Measurements from ENCODE around the gene GRN. TPM values are rescaled to one million over a fixed set of nuclear protein-coding genes. Genes with fewer than 3 reads are reported as not detected.

The GRN gene
- total RNA-seq, 2 donors from 2014 or later, result 343 to 466 TPM

GRCh38 chr17:44358066-44358465 is 13.0 kb downstream of the GRN start:
- no peak for DNase-seq
- Histone ChIP-seq H3K4me1 (no peaks in the 10 kb centered on the region), H3K9me3 (no peaks in the 10 kb centered on the region), H3K27me3 (peaks cover 11% of the 10 kb centered on the region), H3K27ac (no peak overlapping the region), H3K4me3 (no peak overlapping the region), H3K36me3 (no peaks in the 10 kb centered on the region), H3K9ac (ENCODE audit: low read depth in 2 of 2, low read length in 2 of 2) (no peak overlapping the region)
- TF ChIP-seq CTCF (IDR thresholded peaks at IDR 0.05), result no peak
- intact Hi-C loops (cut with DNase I), result no loop called here

- no peak overlapping the region for H3K4me3 ChIP-seq
- no peak for TF ChIP-seq CTCF (IDR thresholded peaks at IDR 0.05)
- no peak overlapping the region for H3K27ac ChIP-seq
- no peaks in the 10 kb centered on the region for H3K36me3 ChIP-seq
- no peak overlapping the region for H3K9ac ChIP-seq (ENCODE audit: low read depth in 2 of 2, low read length in 2 of 2)
- intact Hi-C loops (cut with DNase I), result no loop called here
- H3K4me1 ChIP-seq, result no peaks in the 10 kb centered on the region
- DNase-seq, result no peak
- peaks cover 12% of the 10 kb centered on the region for H3K27me3 ChIP-seq
- H3K9me3 ChIP-seq, result no peaks in the 10 kb centered on the region
These were observed 13.9 kb downstream of the GRN start for GRCh38 chr17:44359006-44359405.

GRCh38 chr17:44359458-44360143 is 14.5 kb downstream of the GRN start:
- no peak for DNase-seq
- Histone ChIP-seq H3K4me3 (no peak overlapping the region), H3K27ac (no peak overlapping the region), H3K9ac (ENCODE audit: low read depth in 2 of 2, low read length in 2 of 2) (no peak overlapping the region), H3K36me3 (no peaks in the 10 kb centered on the region), H3K27me3 (peaks cover 12% of the 10 kb centered on the region), H3K9me3 (no peaks in the 10 kb centered on the region), H3K4me1 (no peaks in the 10 kb centered on the region)
- TF ChIP-seq CTCF (IDR thresholded peaks at IDR 0.05), result no peak
- intact Hi-C loops (cut with DNase I), result no loop called here

- H3K9ac ChIP-seq (ENCODE audit: low read depth in 2 of 2, low read length in 2 of 2), result no peak overlapping the region
- no peak overlapping the region for H3K4me3 ChIP-seq
- intact Hi-C loops (cut with DNase I), result no loop called here
- H3K4me1 ChIP-seq, result no peaks in the 10 kb centered on the region
- no peaks in the 10 kb centered on the region for H3K9me3 ChIP-seq
- no peaks in the 10 kb centered on the region for H3K36me3 ChIP-seq
- DNase-seq, result no peak
- peaks cover 12% of the 10 kb centered on the region for H3K27me3 ChIP-seq
- TF ChIP-seq CTCF (IDR thresholded peaks at IDR 0.05), result no peak
- no peak overlapping the region for H3K27ac ChIP-seq
These were observed 15.0 kb downstream of the GRN start for GRCh38 chr17:44360144-44360533.

- Histone ChIP-seq H3K27ac (no peak overlapping the region), H3K36me3 (no peaks in the 10 kb centered on the region), H3K9me3 (no peaks in the 10 kb centered on the region), H3K27me3 (peaks cover 12% of the 10 kb centered on the region), H3K4me3 (no peak overlapping the region), H3K4me1 (no peaks in the 10 kb centered on the region), H3K9ac (ENCODE audit: low read depth in 2 of 2, low read length in 2 of 2) (no peak overlapping the region)
- no peak for DNase-seq
- intact Hi-C loops (cut with DNase I), result no loop called here
- no peak for TF ChIP-seq CTCF (IDR thresholded peaks at IDR 0.05)
These were observed 15.7 kb downstream of the GRN start for GRCh38 chr17:44360826-44361225.

All from colonic mucosa (tissue), 4 donors.